GM21723 (cell line): ENCODE data around the gene MGAT4D.
A peak's percentile ranks its signal among the peaks of the same experiment; 100 is the strongest.
"Not testable (repeated sequence)": the region's sequence is repeated elsewhere in the genome, so short reads cannot be mapped to it uniquely, and the experiment has no call there.

ENCODE experiments used
- ATAC-seq: cut with Tn5 transposase; IDR thresholded peaks from one replicate; pipeline ENCODE4 v1.9.1; 2021; ENCODE audit warnings: mild to moderate bottlenecking, moderate library complexity; ENCODE audit not compliant: unreplicated experiment

MGAT4D gene

DNA sequence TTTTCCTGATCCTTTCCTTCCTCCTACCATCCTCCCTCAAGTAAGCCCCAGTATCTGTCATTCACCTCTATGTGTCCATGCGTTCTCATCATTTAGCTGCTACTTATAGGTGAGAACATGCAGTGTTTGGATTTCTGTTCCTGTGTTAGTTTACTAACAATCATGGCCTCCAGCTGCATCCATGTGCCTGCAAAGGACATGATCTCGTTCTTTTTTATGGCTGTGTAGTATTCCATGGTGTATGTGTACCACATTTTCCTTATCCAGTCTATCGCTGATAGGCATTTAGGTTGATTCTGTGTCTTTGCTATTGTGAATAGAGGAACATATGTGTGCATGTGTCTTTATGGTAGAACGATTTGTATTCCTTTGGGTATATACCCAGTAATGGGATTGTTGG is 53.7 kb downstream of the MGAT4D start:
- not testable (repeated sequence) for ATAC-seq

- ATAC-seq = no peak
Measured at GRCh38 chr4:140439644-140440142, 58.4 kb downstream of the MGAT4D start.

DNA sequence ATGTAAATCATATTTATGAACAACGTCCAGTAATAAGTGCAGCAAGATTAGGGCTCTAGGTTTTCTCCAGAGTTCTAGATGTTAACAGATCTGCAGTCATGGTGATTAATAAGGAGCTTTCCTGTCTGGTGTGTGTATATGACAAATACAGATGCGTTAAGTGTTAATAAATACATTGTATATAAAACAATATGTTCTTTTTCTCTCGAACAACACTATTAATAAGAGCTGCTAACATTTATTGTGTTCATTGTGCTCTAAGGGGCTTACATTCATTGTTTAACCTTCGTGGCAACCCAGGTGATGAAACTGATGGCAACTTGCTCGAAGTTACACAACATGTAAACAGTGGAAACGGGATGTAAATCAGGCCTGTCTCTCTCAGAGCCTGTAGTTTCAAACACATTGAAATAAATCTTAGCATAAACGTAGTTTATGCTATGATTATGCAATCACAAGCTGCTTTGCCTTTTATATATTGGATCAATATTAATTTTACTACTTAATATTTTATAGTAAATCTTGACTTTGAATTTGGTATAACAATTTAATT is 70.1 kb downstream of the MGAT4D start:
- no peak for ATAC-seq

DNA sequence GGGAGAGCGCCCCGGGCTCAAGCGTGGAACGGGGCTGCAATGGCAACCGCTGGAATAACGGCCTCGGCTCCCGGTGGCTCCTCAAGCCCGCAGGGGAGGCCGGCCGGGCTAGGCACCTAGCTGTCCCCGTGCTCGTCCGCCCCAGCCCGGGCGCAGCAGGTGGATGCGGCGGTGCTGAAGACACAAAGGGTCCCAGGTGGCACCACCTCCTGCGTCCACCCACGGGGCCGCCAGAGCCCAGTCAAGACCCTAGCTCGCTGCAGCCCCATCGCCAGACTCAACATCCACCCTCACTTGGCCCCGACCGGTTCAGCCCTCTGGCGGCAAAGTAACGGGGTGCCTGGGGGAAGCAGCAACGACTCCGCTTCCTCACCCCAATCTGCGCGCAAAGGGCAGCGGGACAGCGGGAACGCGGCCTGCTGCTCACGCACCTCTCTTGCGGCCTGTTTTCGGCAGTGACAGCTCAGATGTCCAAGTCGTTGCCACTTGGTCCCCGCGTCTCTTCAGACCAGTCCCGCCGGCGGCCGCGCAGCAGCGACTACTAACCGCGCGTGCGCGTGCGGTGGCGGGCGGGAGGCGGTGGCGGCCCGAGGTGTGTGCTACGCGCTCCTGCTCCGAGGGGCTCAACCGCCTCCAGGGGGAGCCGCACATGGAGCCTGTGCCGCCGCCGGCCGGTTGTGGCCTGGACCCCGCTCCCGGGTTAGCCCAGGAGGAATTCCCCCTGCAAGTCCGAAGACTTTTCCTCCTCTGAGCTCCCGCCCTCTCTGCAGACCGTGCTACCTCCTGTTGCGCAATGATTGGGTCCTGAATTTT is 70.8 kb downstream of the MGAT4D start, which contains the start of gene CLGN:
TSS of gene CLGN (minus strand) at position 543 of the 813 bp plus-strand sequence. CDS start 14,570 bp downstream, outside the sequence.
- peak; percentile 88 for ATAC-seq

- peak; percentile 14 for ATAC-seq
Measured at GRCh38 chr4:140426610-140427105, 71.4 kb downstream of the MGAT4D start.

DNA sequence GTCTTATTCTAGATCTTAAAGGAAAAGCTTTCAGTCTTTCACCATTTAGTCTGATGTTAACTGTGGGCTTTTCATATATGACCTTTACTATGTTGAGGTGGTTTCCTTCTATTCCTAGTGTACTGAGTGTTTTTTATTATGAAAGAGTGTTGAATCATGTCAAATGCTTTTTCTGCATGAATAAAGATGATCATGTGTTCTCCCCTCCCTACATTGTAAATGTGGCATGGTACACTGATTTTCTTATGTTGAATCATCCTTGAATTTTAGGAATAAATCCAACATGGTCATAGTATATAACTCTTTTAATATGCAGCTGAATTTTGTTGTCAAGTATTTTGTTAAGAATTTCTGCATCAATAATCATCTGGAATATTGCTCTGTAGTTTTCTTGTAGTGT is 75.0 kb downstream of the MGAT4D start:
- ATAC-seq = no peak

- ATAC-seq = not testable (repeated sequence)
Measured at GRCh38 chr4:140413130-140413969, 84.7 kb downstream of the MGAT4D start.

- no peak for ATAC-seq
Measured at GRCh38 chr4:140408974-140409373, 89.1 kb downstream of the MGAT4D start.

- ATAC-seq = no peak
Measured at GRCh38 chr4:140406292-140406691, 91.8 kb downstream of the MGAT4D start.

GRCh38 chr4:140400111-140400510 is 98.0 kb downstream of the MGAT4D start:
- no peak for ATAC-seq

- no peak for ATAC-seq
Measured at GRCh38 chr4:140395668-140396067, 102.4 kb downstream of the MGAT4D start.
